HPDE6-E6E7 (cell line): ENCODE measurements around the gene AP1S1.
"Not testable (repeated sequence)": the region's sequence is repeated elsewhere in the genome, so short reads cannot be mapped to it uniquely, and the experiment has no call there.

Source experiments
- DNase-seq: peaks from one replicate; pipeline ENCODE4 v3.0.0; 2011; ENCODE audit warnings: missing footprints; ENCODE audit errors: extremely low spot score

AP1S1 gene

DNA sequence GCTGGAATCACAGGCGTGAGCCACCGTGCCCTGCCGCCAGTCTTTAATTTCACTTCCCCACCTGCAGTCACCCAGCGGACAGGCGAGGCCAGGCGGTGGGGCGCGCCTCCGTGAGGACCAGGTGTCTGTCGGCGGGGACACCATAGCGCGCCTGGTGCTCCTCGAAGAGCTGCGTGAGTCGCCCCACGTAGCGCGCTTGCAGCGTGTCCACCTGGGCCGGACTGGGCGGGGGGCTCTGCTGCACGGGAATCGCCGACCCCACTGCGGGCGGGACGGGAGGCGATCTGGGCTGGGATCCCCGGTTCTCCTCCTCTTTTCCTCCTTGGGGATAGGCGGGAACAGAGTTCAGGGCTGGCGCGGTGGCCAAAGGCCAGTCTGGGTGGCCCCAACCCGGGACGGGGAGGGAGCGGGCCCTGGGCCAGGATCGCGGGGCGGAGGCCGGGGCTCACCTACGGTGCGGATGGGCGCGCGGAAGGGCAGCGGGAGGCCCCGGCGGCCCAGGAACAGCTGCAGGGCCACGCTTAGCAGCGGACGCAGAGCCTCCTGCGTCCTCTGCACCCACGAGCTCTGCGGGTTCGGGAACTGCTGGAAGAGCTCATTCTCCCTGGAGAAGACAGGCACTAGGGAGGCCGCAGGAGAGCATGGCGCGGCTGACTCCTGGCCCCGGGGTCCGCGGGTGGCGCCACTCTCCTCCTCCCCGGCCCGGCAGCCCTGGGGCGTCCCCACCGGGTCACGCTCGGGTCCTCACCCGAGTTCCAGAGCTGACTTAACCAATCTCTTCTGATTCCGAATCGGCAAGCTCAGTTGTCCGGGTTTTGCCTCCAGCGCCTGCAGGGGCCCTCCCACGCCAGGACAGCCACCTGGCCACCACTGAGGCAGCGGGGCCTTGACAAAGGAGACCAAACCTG, 47.7 kb downstream of the AP1S1 start:
- DNase-seq = no peak

DNA sequence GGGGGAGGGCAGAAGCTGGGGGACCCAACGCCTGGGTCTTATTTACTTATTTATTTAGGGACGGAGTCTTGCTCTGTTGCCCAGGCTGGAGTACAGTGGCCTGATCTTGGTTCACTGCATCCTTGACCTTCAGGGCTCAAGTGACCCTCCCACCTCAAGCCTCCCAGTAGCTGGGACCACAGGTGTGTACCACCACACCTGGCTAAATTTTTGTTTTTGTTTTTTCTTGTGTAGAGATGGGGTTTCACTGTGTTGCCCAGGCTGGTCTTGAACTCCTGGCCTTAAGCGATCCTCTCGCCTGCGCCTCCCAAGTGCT, 48.3 kb downstream of the AP1S1 start:
- DNase-seq = no peak

DNA sequence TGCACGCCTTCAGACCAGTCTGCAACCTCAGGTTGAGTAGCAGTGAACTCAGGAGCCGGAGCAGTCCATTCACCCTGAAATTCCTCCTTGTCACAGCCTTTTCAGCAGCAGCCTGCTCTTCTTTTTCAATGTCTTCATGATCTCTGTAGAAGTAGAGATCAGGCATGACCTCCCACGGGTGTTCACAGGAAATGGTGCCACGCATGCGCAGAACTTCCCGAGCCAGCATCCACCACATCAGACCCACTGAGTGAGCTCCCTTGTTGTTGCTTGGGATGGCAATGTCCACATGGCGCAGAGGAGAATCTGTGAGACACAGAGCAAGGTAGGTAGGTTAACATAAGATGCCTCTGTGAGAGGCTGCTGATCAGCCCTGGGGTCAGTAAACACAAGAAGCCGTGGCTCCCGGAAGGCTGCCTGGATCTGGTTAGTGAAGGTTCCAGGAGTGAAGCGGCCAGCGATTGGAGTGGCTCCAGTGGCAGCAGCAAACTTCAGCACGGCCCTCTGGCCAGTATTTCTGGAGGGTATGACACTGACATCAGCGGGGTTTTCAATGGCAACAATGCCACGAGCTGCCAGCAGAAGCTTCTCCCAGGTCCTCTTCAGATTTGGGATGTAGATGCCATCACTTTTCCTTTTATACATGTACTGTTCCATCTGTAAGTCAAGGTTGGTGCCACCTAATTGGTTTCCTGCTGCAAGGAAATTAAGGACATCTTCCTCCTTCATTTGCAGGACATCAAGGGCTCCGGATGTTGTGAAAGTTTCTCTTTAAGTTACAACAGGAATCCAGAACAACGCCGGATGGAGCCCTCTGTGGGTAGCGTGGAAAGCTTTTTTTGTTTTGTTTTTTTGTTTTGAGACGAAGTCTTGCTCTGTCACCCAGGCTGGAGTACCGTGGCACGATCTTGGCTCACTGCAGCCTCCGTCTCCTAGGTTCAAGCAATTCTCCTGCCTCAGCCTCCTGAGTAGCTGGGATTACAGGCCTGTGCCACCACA, 49.8 kb downstream of the AP1S1 start:
- not testable (repeated sequence) for DNase-seq

GRCh38 chr7:101205901-101206664, 51.8 kb downstream of the AP1S1 start:
- no peak for DNase-seq

DNA sequence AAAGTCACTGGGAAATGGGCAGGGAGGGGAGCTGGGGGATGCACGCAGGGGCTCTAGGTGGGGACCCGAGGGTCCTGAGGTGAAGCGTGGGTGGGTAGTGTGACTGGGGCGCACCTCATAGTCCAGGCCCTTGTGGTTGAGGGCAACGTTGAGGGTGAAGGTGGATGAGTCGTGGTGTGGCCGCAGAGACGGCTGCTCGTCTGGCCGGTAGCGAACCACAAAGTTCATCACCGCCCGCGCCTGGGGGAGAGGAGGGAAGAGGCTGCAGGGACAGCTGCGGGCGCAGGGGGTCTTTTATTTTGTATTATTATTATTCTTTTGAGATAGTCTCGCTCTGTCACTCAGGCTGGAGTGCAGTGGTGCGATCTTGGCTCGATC, 52.4 kb downstream of the AP1S1 start:
- DNase-seq = no peak

DNA sequence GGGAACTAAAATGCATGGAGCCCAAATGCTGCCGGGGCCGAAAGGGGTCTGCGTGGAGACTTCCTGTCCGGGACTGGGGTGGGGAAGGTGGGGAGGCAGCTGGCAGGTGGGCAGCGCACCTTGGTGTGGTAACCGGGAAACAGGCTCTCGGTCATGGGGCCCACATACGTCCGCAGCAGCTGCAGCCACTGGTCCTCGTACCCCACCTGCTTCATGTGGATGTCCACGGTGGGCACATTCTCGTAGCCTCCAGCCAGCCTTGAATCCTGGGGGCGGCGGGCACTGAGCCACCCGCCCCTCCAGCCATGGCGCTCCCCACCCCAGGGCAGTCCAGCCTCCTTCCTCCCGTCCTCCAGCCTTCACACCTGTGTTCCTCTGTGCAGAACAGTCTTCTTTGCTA, 53.2 kb downstream of the AP1S1 start:
- no peak for DNase-seq

DNA sequence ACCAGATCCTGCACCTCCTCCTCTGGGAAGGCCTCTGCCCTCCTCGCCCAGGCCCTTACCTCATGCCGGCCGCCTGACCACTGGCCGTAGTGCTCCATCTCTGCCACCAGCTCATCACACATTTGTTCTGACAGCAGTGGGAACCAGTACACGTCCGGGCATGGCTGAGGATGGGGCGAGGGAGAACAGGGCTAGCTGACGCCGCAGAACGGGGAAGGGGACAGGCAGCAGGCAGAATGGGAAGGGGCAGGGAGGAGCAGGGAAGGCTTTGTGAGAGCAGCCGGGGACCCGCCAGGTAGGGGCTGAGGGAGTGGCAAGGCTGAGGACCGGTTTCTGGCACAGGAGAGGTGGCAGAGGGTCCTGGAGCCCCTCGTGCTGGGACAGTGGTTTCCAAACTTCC, 54.5 kb downstream of the AP1S1 start:
- no peak for DNase-seq

- no peak for DNase-seq
Measured at GRCh38 chr7:101210143-101210542, 55.9 kb downstream of the AP1S1 start.
